Adrenal gland (tissue), 12 donors: ENCODE results near the gene NR6A1. TPM values are rescaled to one million over a fixed set of nuclear protein-coding genes. Genes with fewer than 3 reads are reported as not detected.

Experiments
- DNase-seq, 7 donors: peaks; one replicate each; pipeline ENCODE4 v3.0.0-alpha.2; 2019 to 2020
- H3K27ac ChIP-seq, 5 donors: fragments of 200-600 bp; sonication (generic) in 4 of 5; 1 replicate in 3 of 5; 2 replicates in 2 of 5; pipeline versions ENCODE4 v1.5.1 to v1.8.0; 2016 to 2020; ENCODE audit warnings: mild to moderate bottlenecking in 1 of 5
- H3K27me3 ChIP-seq: fragments of 200-600 bp; 2 replicates; pipeline ENCODE4 v1.8.0; 2021
- H3K36me3 ChIP-seq, 2 donors: fragments of 200-600 bp; replicated peaks in 1 of 2; 1 replicate in 1 of 2; 2 replicates in 1 of 2; pipeline versions ENCODE4 v1.5.1 to v1.8.0; 2018 to 2022
- H3K4me1 ChIP-seq, 2 donors: fragments of 200-600 bp; replicated peaks in 1 of 2; 1 replicate in 1 of 2; 2 replicates in 1 of 2; pipeline versions ENCODE4 v1.5.1 to v1.8.0; 2018 to 2021
- H3K4me3 ChIP-seq, 4 donors: fragments of 200-600 bp; sonication (generic) in 3 of 4; one replicate each; pipeline ENCODE4 v1.5.1; 2016 to 2018
- H3K9me3 ChIP-seq, 3 donors: fragments of 200-600 bp; sonication (generic) in 1 of 3; replicated peaks in 1 of 3; 1 replicate in 2 of 3; 2 replicates in 1 of 3; pipeline versions ENCODE4 v1.5.1 to v1.8.0; 2016 to 2021
- POLR2A ChIP-seq, 2 donors: fragments of 450-650 bp; IDR thresholded peaks; one replicate each; pipeline ENCODE4 v1.6.1; 2017; ENCODE audit warnings: antibody characterized with exemption in 2 of 2, mild to moderate bottlenecking in 2 of 2, moderate library complexity in 1 of 2
- WGBS, 4 donors: extraction: QIAGEN DNeasy Blood & Tissue Kit in 2 of 4; methylation state at CpG; one replicate each; pipeline versions ENCODE4 v1.1.5 to v1.1.7; 2013 to 2017; 5-methylcytosine and 5-hydroxymethylcytosine counted together
- intact Hi-C, 2 donors: fragments of 100-400 bp; cut with DNase I; formaldehyde crosslinking; loops; one replicate each; pipeline versions ENCODE4 v1.14.1 to v1.15.0; 2022 to 2023
- polyA plus RNA-seq, 3 donors: library from polyadenylated mRNA; stranded (reverse); fragments of 200-250 nt in 2 of 3; fragments of 350-450 nt in 1 of 3; fragmentation: Illumina TruSeq in 1 of 3; extraction: RNeasy Lipid Tissue Mini Kit (QIAGEN cat#74804) in 1 of 3; gene quantifications; one replicate each; pipeline ENCODE4 v1.2.3, GENCODE V29; 2013 to 2014
- total RNA-seq, 9 donors: library from RNA; depleted of rRNA in 4 of 9; stranded (reverse); fragments of >200 nt in 4 of 9; fragments of 120-200 nt in 1 of 9; fragmentation: NEBNext Ultra II Directional in 1 of 9; extraction: Animal tissue kit (Norgen Biotek cat#: 25700) in 1 of 9; gene quantifications; one replicate each; pipeline versions ENCODE4 v1.1.0 to v1.2.4, GENCODE V29; 2013 to 2023
- TF ChIP-seq, protein P1 (sequence below), 6 experiments: fragments of 450-650 bp in 4 of 6; fragments of 200-600 bp in 2 of 6; sonication (generic) in 1 of 6; IDR thresholded peaks; 1 replicate in 5 of 6; 2 replicates in 1 of 6; pipeline versions ENCODE4 v1.5.1 to v1.8.0; 2016 to 2021; ENCODE audit warnings: antibody characterized with exemption in 6 of 6, mild to moderate bottlenecking in 2 of 6, moderate library complexity in 1 of 6
- donor health status: healthy with polysubstance abuse.
- donor health status: Bipolar disorder and iron deficiency.
- donor health status: DM: yes; HTN: yes; CAD: no.
- donor health status: DM: no; HTN: no; CAD: no.
- donor health status: DM: no; HTN: no; CAD: no.
- donor health status: DM: yes; HTN: yes; CAD: no.

NR6A1 gene
- total and polyA plus RNA-seq, 12 donors, result 0.46 to 9.8 (median 1.5) TPM

DNA sequence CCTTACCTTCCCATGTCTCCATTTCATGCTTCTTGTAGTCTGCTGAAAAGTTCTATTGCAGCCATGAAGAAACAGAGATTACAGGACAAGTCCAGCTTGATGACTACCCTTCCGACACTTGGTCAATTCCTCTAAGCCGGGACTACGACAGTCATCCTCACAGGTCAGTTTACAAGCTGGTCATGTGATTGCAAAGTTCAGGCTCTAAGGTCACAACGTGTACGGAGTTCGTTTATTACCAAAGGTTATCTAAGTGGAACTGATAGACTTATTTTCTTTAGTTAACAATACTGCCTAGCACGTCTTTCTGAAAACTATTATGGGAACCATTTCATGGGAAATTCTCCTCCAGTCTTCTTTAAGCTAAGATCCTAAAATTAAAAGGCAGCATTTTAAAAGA is 175.4 kb downstream of the NR6A1 start:
- DNase-seq, result no peak
- TF ChIP-seq, protein P1, sequence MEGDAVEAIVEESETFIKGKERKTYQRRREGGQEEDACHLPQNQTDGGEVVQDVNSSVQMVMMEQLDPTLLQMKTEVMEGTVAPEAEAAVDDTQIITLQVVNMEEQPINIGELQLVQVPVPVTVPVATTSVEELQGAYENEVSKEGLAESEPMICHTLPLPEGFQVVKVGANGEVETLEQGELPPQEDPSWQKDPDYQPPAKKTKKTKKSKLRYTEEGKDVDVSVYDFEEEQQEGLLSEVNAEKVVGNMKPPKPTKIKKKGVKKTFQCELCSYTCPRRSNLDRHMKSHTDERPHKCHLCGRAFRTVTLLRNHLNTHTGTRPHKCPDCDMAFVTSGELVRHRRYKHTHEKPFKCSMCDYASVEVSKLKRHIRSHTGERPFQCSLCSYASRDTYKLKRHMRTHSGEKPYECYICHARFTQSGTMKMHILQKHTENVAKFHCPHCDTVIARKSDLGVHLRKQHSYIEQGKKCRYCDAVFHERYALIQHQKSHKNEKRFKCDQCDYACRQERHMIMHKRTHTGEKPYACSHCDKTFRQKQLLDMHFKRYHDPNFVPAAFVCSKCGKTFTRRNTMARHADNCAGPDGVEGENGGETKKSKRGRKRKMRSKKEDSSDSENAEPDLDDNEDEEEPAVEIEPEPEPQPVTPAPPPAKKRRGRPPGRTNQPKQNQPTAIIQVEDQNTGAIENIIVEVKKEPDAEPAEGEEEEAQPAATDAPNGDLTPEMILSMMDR (IDR thresholded peaks at IDR 0.05), result no peak
- H3K27me3 ChIP-seq, result no peaks in the 10 kb centered on the region
- H3K36me3 ChIP-seq, result no peaks in the 10 kb centered on the region
- H3K4me3 ChIP-seq, result no peak overlapping the region
- intact Hi-C loops, result no loop called here
- no peaks in the 10 kb centered on the region for H3K4me1 ChIP-seq
- WGBS, 4 donors, result 64 to 75% (median 68%) methylated on average over 7 of the region's 7 CpGs
- no peak overlapping the region for H3K27ac ChIP-seq
- no peaks in the 10 kb centered on the region for H3K9me3 ChIP-seq

GRCh38 chr9:124594673-124595072 is 176.4 kb downstream of the NR6A1 start:
- H3K27me3 ChIP-seq, result no peaks in the 10 kb centered on the region
- 58 to 84% (median 66%) methylated on average over 3 of the region's 3 CpGs for WGBS, 4 donors

DNA sequence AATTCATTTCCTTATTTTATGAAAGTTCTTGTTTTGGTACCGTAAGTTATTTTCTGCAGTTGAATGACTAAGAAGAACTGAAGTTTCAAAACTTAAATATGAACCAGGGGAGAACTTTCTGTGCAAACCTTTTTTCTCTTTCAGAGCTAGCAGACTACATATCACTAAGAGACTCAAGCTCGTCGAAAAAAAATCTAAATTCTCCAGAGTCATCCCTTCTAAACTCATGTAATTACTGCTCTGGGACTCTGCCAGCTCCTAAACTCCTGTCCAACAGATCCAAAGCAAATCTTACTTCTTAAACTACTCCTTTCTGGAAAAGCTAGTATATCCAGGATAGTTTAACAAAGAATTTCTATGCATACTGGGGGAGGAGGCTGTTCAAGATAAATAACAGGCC is 176.9 kb downstream of the NR6A1 start:
- Histone ChIP-seq H3K9me3 (no peaks in the 10 kb centered on the region), H3K36me3 (no peaks in the 10 kb centered on the region), H3K4me3 (no peak overlapping the region), H3K27ac (no peak overlapping the region), H3K4me1 (no peaks in the 10 kb centered on the region), H3K27me3 (no peaks in the 10 kb centered on the region)
- TF ChIP-seq, protein P1 (IDR thresholded peaks at IDR 0.05), result no peak
- no peak for TF ChIP-seq POLR2A (IDR thresholded peaks at IDR 0.05)
- 61 to 75% (median 63%) methylated on average over 3 of the region's 3 CpGs for WGBS, 4 donors
- intact Hi-C loops, result no loop called here
- no peak for DNase-seq

More at GRCh38 chr9:124594673-124595072, 176.4 kb downstream of the NR6A1 start:
- no peak overlapping the region for H3K4me3 ChIP-seq
- intact Hi-C loops, result no loop called here
- TF ChIP-seq, protein P1 (IDR thresholded peaks at IDR 0.05), result no peak
- no peak for TF ChIP-seq POLR2A (IDR thresholded peaks at IDR 0.05)
- no peak overlapping the region for H3K27ac ChIP-seq
- no peak for DNase-seq
- H3K4me1 ChIP-seq, result no peaks in the 10 kb centered on the region
- H3K9me3 ChIP-seq, result no peaks in the 10 kb centered on the region
- no peaks in the 10 kb centered on the region for H3K36me3 ChIP-seq

DNA sequence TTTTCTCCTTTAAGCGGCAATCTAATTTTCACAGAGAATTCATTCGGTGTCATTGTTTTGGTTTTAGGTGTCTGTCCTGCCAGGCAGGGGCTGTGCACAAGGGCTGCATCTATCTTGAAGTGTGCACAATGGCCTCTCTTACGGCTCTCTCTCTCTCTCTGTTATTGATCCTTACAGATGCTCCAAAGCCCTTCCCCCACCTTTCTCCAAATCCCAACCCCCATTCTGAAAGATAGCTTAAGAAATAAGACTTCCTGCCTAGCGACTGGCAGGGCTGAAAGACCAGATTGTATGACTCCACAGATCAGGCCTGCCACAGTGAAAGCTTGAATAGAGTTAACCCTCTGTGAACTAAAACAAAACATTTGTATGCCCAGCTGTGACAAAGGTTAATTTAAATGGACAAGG is 177.5 kb downstream of the NR6A1 start:
- H3K36me3 ChIP-seq, result no peaks in the 10 kb centered on the region
- no peak for TF ChIP-seq POLR2A (IDR thresholded peaks at IDR 0.05)
- TF ChIP-seq, protein P1 (IDR thresholded peaks at IDR 0.05), result no peak
- no peak overlapping the region for H3K27ac ChIP-seq
- 67 to 69% (median 68%) methylated on average over 4 of the region's 4 CpGs for WGBS, 4 donors
- H3K9me3 ChIP-seq, result no peaks in the 10 kb centered on the region
- DNase-seq, result no peak
- no peak overlapping the region for H3K4me3 ChIP-seq
- no peaks in the 10 kb centered on the region for H3K4me1 ChIP-seq
- intact Hi-C loops, result no loop called here
- no peaks in the 10 kb centered on the region for H3K27me3 ChIP-seq
